HepG2 (cell line): Measurements from ENCODE around the gene TCF7L2.

Experiments used
- AGO1 ChIP-seq: fragments of 200-400 bp; formaldehyde crosslinking; IDR thresholded peaks from 2 replicates; pipeline ENCODE4 v1.6.1; 2017; ENCODE audit warnings: mild to moderate bottlenecking, low read depth, low read length, moderate library complexity; ENCODE audit not compliant: poor library complexity, severe bottlenecking
- EHMT2 ChIP-seq: fragments of 200-600 bp; sonication (generic); IDR thresholded peaks from 2 replicates; pipeline ENCODE4 v1.7.0; 2017; ENCODE audit warnings: antibody characterized with exemption, low read depth, low read length, borderline replicate concordance
- EZH2 ChIP-seq: conservative IDR thresholded peaks from 2 replicates; pipeline ENCODE4 v1.6.1; 2012; ENCODE audit warnings: mild to moderate bottlenecking, low read depth, low read length, moderate library complexity
- FOXA1 ChIP-seq, 2 experiments: fragments of 450-650 bp in 1 of 2; sonication (generic) in 1 of 2; formaldehyde crosslinking in 1 of 2; IDR thresholded peaks; 2 replicates each; pipeline versions ENCODE4 v1.4.0 to v1.6.1; 2016 to 2020; ENCODE audit warnings: missing genetic modification reagents in 1 of 2
- FOXA3 ChIP-seq: IDR thresholded peaks from 2 replicates; pipeline ENCODE4 v1.6.1; 2016; ENCODE audit warnings: missing genetic modification reagents, missing compliant biosample characterization
- NFATC3 ChIP-seq: sonication (generic); formaldehyde crosslinking; IDR thresholded peaks from 2 replicates; pipeline ENCODE4 v1.5.1; 2020; ENCODE audit warnings: mild to moderate bottlenecking, missing genetic modification reagents
- SIN3A ChIP-seq: IDR thresholded peaks from 2 replicates; pipeline ENCODE4 v1.6.1; 2011; ENCODE audit warnings: low read depth, mild to moderate bottlenecking, control low read depth, low read length, borderline replicate concordance
- SRF ChIP-seq: IDR thresholded peaks from 2 replicates; pipeline ENCODE4 v1.6.1; 2011; ENCODE audit warnings: mild to moderate bottlenecking, low read depth, low read length, moderate library complexity
- SUZ12 ChIP-seq: fragments of 150-350 bp; IDR thresholded peaks from 2 replicates; pipeline ENCODE4 v1.6.1; 2014; ENCODE audit warnings: low read depth, low read length
- ZBTB8A ChIP-seq: sonication (generic); formaldehyde crosslinking; IDR thresholded peaks from 2 replicates; pipeline ENCODE4 v1.4.0; 2020; ENCODE audit warnings: mild to moderate bottlenecking, low read depth, missing genetic modification reagents, borderline replicate concordance
- TF ChIP-seq, protein P1 (sequence below): IDR thresholded peaks from 2 replicates; pipeline ENCODE4 v1.6.1; 2012; ENCODE audit warnings: low read length, improper control_type of control experiment
- TF ChIP-seq, protein P2 (sequence below): sonication (generic); formaldehyde crosslinking; IDR thresholded peaks from 2 replicates; pipeline ENCODE4 v1.5.1; 2020; ENCODE audit warnings: missing genetic modification reagents, mild to moderate bottlenecking, borderline replicate concordance
- TF ChIP-seq, protein P3 (sequence below), 2 experiments: fragments of 450-650 bp in 1 of 2; sonication (generic) in 1 of 2; formaldehyde crosslinking; IDR thresholded peaks; 2 replicates each; pipeline versions ENCODE4 v1.5.0 to v1.8.0; 2020 to 2022; ENCODE audit warnings: mild to moderate bottlenecking in 1 of 2, missing genetic modification reagents in 1 of 2
- TF ChIP-seq, protein P4 (sequence below): sonication (generic); formaldehyde crosslinking; IDR thresholded peaks from 2 replicates; pipeline ENCODE4 v1.5.0; 2020; ENCODE audit warnings: missing genetic modification reagents

DNA sequence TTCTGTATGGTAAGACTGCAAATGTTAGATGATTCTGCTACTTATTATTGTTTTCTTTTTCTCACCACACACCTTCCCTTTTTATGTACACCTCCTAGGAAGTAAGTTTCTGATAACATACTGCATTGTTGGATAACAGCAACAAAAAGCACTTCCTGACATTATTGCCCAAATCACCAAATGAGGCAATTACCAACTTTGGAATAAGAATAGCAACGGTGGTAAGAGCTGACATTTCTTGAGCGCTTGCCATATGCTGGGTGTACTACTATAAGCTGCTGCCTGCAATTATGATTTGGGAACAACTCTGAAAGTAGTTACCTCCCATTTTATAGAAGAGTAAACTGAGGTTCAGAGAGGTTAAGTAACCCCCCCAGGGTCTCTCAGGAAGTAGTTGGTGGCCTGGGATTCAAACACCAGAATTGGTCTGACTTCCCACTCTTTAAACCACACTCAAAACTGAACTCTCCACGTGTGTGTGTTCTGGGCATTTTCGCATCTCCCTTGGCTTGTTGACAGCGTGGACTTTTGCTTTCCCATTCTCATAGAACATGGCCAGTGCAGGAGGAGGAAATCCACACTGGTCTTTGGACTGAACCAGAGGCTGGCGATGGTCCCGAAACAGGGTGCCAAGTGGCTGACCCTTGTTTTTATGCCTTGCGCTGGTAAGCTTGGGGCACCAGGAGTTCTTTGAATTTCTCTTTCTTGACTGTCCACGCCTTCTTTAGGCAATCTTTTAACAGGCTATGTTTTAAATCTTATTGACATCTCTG is 71.4 kb downstream of the TCF7L2 start:
- TF ChIP-seq SUZ12 = no peak
- TF ChIP-seq, protein P1, sequence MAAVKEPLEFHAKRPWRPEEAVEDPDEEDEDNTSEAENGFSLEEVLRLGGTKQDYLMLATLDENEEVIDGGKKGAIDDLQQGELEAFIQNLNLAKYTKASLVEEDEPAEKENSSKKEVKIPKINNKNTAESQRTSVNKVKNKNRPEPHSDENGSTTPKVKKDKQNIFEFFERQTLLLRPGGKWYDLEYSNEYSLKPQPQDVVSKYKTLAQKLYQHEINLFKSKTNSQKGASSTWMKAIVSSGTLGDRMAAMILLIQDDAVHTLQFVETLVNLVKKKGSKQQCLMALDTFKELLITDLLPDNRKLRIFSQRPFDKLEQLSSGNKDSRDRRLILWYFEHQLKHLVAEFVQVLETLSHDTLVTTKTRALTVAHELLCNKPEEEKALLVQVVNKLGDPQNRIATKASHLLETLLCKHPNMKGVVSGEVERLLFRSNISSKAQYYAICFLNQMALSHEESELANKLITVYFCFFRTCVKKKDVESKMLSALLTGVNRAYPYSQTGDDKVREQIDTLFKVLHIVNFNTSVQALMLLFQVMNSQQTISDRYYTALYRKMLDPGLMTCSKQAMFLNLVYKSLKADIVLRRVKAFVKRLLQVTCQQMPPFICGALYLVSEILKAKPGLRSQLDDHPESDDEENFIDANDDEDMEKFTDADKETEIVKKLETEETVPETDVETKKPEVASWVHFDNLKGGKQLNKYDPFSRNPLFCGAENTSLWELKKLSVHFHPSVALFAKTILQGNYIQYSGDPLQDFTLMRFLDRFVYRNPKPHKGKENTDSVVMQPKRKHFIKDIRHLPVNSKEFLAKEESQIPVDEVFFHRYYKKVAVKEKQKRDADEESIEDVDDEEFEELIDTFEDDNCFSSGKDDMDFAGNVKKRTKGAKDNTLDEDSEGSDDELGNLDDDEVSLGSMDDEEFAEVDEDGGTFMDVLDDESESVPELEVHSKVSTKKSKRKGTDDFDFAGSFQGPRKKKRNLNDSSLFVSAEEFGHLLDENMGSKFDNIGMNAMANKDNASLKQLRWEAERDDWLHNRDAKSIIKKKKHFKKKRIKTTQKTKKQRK = no peak
- TF ChIP-seq, protein P2, sequence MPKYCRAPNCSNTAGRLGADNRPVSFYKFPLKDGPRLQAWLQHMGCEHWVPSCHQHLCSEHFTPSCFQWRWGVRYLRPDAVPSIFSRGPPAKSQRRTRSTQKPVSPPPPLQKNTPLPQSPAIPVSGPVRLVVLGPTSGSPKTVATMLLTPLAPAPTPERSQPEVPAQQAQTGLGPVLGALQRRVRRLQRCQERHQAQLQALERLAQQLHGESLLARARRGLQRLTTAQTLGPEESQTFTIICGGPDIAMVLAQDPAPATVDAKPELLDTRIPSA (CRISPR knock-in tag) = no peak
- TF ChIP-seq EZH2 = no peak
- TF ChIP-seq ZBTB8A (CRISPR knock-in tag) = no peak
- no peak for TF ChIP-seq SRF
- no peak for TF ChIP-seq EHMT2
- TF ChIP-seq, protein P3, sequence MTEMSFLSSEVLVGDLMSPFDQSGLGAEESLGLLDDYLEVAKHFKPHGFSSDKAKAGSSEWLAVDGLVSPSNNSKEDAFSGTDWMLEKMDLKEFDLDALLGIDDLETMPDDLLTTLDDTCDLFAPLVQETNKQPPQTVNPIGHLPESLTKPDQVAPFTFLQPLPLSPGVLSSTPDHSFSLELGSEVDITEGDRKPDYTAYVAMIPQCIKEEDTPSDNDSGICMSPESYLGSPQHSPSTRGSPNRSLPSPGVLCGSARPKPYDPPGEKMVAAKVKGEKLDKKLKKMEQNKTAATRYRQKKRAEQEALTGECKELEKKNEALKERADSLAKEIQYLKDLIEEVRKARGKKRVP (CRISPR knock-in tag; IDR thresholded peaks at IDR 0.05) = no peak
- no peak for TF ChIP-seq SIN3A
- no peak for TF ChIP-seq AGO1
- no peak for TF ChIP-seq FOXA1 (IDR thresholded peaks at IDR 0.05)
- no peak for TF ChIP-seq FOXA1 (CRISPR knock-in tag; IDR thresholded peaks at IDR 0.05)
- TF ChIP-seq, protein P4, sequence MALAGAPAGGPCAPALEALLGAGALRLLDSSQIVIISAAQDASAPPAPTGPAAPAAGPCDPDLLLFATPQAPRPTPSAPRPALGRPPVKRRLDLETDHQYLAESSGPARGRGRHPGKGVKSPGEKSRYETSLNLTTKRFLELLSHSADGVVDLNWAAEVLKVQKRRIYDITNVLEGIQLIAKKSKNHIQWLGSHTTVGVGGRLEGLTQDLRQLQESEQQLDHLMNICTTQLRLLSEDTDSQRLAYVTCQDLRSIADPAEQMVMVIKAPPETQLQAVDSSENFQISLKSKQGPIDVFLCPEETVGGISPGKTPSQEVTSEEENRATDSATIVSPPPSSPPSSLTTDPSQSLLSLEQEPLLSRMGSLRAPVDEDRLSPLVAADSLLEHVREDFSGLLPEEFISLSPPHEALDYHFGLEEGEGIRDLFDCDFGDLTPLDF (CRISPR knock-in tag) = no peak
- TF ChIP-seq NFATC3 (CRISPR knock-in tag) = no peak
- TF ChIP-seq FOXA3 (CRISPR knock-in tag) = no peak
